ENCODE measurements around the gene MBTPS1.

- TF ChIP-seq POLR2A (IDR thresholded peaks at IDR 0.05) (peak; percentile 86 to 95), CTCF (IDR thresholded peaks at IDR 0.05) (peak in 2 of 6 experiments; percentile 11 to 23)
Measured at GRCh38 chr16:84144859-84145639, 28.3 kb upstream of the MBTPS1 start, which contains the start of the genes DNAAF1 and HSDL1.

Data from thyroid gland (tissue), 4 donors.